ENCODE measurements around the gene TLR10.
"Not testable (repeated sequence)": the region's sequence is repeated elsewhere in the genome, so short reads cannot be mapped to it uniquely, and the experiment has no call there.

Gene TLR10

GRCh38 chr4:38782452-38783108 lies at the start of gene TLR10:
TSS of gene TLR10 (minus strand) at chr4:38782990. CDS start at chr4:38775590, 7,400 bp downstream.
- peak; percentile 61 for FAIRE-seq

DNA sequence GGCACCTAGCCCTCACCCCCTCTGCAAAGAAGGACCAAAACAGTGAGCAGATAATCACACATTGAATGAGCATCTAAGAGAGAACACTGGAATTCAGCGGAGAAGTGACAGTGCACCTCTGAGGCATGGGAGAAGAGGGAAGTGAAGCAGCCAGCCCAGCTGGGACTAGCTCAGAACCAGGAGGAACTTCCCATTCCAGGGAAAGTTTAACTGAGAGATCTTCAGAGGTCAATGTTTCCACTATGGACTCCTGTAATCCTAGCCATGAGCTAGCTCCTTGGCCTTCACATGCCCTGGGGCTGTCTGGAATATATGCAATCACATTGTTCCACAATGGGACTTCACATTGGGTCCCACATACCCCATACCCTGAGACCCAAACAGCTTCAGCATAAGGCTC lies 49.4 kb upstream of the TLR10 start:
- no peak for FAIRE-seq

DNA sequence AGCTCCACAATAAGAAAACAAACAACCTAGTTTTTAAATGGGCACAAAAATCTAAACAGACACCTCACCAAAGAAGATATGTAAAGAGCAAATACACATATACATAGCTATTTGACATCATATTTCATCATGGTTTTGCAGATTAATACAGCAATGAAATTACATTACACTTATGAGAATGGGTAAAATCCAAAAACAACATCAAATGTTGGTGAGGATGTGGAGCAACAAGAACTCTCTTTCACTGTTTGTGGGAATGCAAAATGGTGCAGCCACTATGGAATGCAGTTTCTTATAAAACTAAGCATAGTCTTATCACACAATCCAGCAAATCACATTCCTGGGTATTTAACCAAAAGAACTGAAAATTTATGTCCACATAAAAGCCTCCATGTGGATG lies 48.9 kb upstream of the TLR10 start:
- FAIRE-seq, result no peak

GRCh38 chr4:38829237-38829636 lies 46.4 kb upstream of the TLR10 start:
- FAIRE-seq, result no peak

GRCh38 chr4:38823766-38824165 lies 41.0 kb upstream of the TLR10 start:
- no peak for FAIRE-seq

- no peak for FAIRE-seq
These were observed 40.0 kb upstream of the TLR10 start for GRCh38 chr4:38822748-38823303.

- no peak for FAIRE-seq
These were observed 38.9 kb upstream of the TLR10 start for GRCh38 chr4:38821739-38822138.

- FAIRE-seq, result no peak
These were observed 37.7 kb upstream of the TLR10 start for GRCh38 chr4:38820329-38821061.

GRCh38 chr4:38819569-38819968 lies 36.8 kb upstream of the TLR10 start:
- no peak for FAIRE-seq

DNA sequence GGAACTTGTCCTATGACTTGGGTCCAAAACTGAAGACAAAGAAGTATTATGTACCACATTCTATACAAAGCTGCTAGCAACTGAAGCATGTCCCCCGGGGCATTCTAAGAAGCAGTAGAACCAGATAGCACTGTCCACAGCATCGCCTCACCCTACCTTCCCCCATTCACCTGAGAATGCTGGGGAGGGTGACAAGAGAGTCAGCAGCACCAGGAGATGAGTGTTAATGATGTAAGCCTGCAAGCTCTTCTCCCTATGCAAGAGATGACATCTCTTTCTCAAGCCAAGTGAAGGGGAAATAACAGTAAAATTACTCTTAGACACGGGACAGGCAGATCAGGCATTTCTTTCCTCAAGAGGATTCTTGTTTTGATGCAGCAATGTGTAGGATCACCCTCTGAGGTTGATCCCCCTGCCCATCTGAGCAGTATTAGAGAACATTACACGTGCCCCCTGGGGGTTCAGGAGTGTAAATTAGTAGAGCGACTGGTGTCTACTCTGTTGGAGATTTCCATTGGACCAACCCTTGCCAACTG lies 35.7 kb upstream of the TLR10 start:
- FAIRE-seq, result no peak

GRCh38 chr4:38815885-38816782 lies 33.3 kb upstream of the TLR10 start:
- no peak for FAIRE-seq

- FAIRE-seq, result no peak
These were observed 31.6 kb upstream of the TLR10 start for GRCh38 chr4:38814386-38814785.

- no peak for FAIRE-seq
These were observed 28.5 kb upstream of the TLR10 start for GRCh38 chr4:38811297-38811696.

DNA sequence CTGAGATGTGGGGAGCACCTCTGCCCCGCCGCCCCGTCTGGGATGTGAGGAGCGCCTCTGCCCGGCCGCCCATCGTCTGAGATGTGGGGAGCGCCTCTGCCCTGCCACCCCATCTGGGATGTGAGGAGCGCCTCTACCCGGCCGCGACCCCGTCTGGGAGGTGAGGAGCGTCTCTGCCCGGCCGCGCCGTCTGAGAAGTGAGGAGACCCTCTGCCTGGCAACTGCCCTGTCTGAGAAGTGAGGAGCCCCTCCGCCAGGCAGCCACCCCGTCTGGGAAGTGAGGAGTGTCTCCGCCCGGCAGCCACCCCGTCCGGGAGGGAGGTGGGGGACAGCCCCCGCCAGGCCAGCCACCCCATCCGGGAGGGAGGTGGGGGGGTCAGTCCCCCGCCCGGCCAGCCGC lies 24.7 kb upstream of the TLR10 start:
- FAIRE-seq, result not testable (repeated sequence)

- not testable (repeated sequence) for FAIRE-seq
These were observed 23.5 kb upstream of the TLR10 start for GRCh38 chr4:38806251-38806650.

- FAIRE-seq, result no peak
These were observed 22.8 kb upstream of the TLR10 start for GRCh38 chr4:38805530-38806145.

GRCh38 chr4:38804654-38805295 lies 22.0 kb upstream of the TLR10 start, which contains the start of gene TLR1:
TSS of gene TLR1 (minus strand) at chr4:38804791. CDS start at chr4:38798831, 5,960 bp downstream.
- peak; percentile 97 for FAIRE-seq

DNA sequence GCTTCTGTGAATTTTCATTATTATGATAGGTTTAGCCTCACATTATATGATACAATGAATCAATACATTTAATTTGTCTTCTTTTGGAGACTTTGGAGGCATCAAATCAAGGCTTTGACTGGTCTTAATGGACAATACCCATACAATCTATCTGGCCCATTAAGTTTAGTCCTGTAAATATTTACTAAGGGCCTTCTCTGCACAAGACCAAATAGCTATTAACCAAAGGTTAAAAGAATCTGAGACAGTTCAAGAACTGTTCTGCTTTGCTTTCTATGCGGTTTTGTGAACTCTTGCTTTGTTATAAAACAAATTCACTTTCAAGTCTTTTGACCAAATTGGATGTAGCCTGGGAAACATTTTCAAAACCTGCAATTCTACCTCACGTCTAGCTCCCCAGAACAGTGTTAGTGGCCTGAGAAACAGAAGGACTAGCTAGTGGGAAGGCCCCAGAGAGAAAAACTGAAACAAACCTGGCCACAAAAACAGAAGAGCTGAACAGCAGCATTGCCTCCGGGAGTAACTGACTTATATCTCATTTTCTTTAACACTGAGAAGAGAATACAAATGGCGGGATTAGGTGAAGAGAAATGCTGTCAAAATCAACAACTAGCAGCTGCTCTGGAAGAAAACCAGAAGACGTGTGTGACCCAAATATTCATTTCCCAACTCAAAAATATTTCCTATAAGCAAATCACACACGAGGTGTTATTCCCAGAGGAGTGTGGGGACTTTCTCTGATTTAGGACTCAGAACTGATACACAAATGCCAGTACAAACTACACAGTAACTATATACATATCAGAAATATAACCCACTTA lies 21.3 kb upstream of the TLR10 start:
- no peak for FAIRE-seq

GRCh38 chr4:38802561-38803355 lies 20.0 kb upstream of the TLR10 start:
- no peak for FAIRE-seq

GRCh38 chr4:38800961-38801450 lies 18.2 kb upstream of the TLR10 start:
- FAIRE-seq, result no peak
